ENCODE results near the gene ALOX15. TPM values are rescaled to one million over a fixed set of nuclear protein-coding genes. Genes with fewer than 3 reads are reported as not detected.

The ALOX15 gene
- total RNA-seq, 1 donor from 2014 or later, result not detected

DNA sequence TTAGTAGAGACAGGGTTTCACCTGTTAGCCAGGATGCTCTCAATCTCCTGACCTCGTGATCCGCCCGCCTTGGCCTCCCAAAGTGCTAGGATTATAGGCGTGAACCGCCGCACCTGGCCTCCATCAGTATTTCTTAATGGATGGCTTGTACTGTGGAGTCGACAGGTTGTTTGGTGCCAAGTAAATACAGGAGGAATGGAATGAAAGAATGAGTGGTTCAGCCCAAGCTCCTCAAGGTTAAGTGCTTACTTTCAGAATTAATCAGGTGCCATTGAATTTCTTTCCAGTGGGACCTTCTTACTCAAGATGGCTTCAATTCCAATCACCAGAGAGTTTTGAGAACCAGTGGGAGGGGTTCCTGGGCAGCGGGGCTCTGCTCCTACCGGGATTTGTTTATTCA, 25.0 kb downstream of the ALOX15 start:
- no peak overlapping the region for H3K27ac ChIP-seq
- DNase-seq (ENCODE audit: extremely low spot score in 2 of 2), result no peak
- H3K4me1 ChIP-seq, result no peaks in the 10 kb centered on the region
- H3K27me3 ChIP-seq, result no peaks in the 10 kb centered on the region
- no peaks in the 10 kb centered on the region for H3K9me3 ChIP-seq
- TF ChIP-seq CTCF (IDR thresholded peaks at IDR 0.05) (no peak), POLR2A (IDR thresholded peaks at IDR 0.05) (no peak), POLR2AphosphoS5 (IDR thresholded peaks at IDR 0.05; ENCODE audit: insufficient read depth in 1 of 2, low read depth in 1 of 2) (no peak)
- H3K36me3 ChIP-seq, result no peaks in the 10 kb centered on the region
- intact Hi-C loops (cut with DNase I), result no loop called here
- H3K4me3 ChIP-seq, result no peak overlapping the region

- H3K36me3 ChIP-seq, result no peaks in the 10 kb centered on the region
- no peak overlapping the region for H3K27ac ChIP-seq
- DNase-seq (ENCODE audit: extremely low spot score in 2 of 2), result no peak
- H3K4me1 ChIP-seq, result peaks cover 20% of the 10 kb centered on the region
- H3K27me3 ChIP-seq, result no peaks in the 10 kb centered on the region
- intact Hi-C loops (cut with DNase I), result no loop called here
- H3K9me3 ChIP-seq, result no peaks in the 10 kb centered on the region
- TF ChIP-seq POLR2AphosphoS5 (IDR thresholded peaks at IDR 0.05; ENCODE audit: insufficient read depth in 1 of 2, low read depth in 1 of 2) (no peak), POLR2A (IDR thresholded peaks at IDR 0.05) (no peak), CTCF (IDR thresholded peaks at IDR 0.05) (no peak)
- H3K4me3 ChIP-seq, result no peak overlapping the region
These were observed 30.8 kb downstream of the ALOX15 start for GRCh38 chr17:4610656-4611055.

DNA sequence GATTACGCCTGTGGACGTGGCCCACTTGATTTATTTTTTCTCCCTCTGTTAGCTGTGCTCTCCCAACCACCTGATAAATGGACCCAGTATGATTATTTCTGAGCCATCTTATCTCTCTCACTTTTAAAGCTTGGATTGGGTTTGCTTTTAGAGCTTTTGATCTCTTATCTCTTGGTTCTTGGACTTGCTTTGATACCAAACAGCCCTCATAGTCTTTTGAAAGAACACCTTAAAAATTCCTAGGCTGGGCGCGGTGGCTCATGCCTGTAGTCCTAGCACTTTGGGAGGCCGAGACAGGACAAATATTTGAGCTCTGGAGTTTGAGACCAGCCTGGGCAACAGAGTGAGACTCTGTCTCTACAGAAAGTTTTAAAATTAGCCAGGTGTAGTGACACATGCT, 31.3 kb downstream of the ALOX15 start:
- no peaks in the 10 kb centered on the region for H3K36me3 ChIP-seq
- TF ChIP-seq POLR2A (IDR thresholded peaks at IDR 0.05), result no peak
- no peak for TF ChIP-seq POLR2AphosphoS5 (IDR thresholded peaks at IDR 0.05; ENCODE audit: insufficient read depth in 1 of 2, low read depth in 1 of 2)
- TF ChIP-seq CTCF (IDR thresholded peaks at IDR 0.05), result no peak
- no peak overlapping the region for H3K4me3 ChIP-seq
- H3K9me3 ChIP-seq, result no peaks in the 10 kb centered on the region
- DNase-seq (ENCODE audit: extremely low spot score in 2 of 2), result no peak
- intact Hi-C loops (cut with DNase I), result no loop called here
- H3K4me1 ChIP-seq, result peaks cover 25% of the 10 kb centered on the region
- no peak overlapping the region for H3K27ac ChIP-seq
- no peaks in the 10 kb centered on the region for H3K27me3 ChIP-seq

- H3K4me3 ChIP-seq, result no peak overlapping the region
- no peak for DNase-seq (ENCODE audit: extremely low spot score in 2 of 2)
- intact Hi-C loops (cut with DNase I), result no loop called here
- H3K27ac ChIP-seq, result no peak overlapping the region
- no peaks in the 10 kb centered on the region for H3K36me3 ChIP-seq
- no peaks in the 10 kb centered on the region for H3K27me3 ChIP-seq
- TF ChIP-seq POLR2AphosphoS5 (IDR thresholded peaks at IDR 0.05; ENCODE audit: insufficient read depth in 1 of 2, low read depth in 1 of 2) (no peak), CTCF (IDR thresholded peaks at IDR 0.05) (no peak), POLR2A (IDR thresholded peaks at IDR 0.05) (no peak)
- H3K9me3 ChIP-seq, result no peaks in the 10 kb centered on the region
- peaks cover 26% of the 10 kb centered on the region for H3K4me1 ChIP-seq
These were observed 31.7 kb downstream of the ALOX15 start for GRCh38 chr17:4609761-4610160.

DNA sequence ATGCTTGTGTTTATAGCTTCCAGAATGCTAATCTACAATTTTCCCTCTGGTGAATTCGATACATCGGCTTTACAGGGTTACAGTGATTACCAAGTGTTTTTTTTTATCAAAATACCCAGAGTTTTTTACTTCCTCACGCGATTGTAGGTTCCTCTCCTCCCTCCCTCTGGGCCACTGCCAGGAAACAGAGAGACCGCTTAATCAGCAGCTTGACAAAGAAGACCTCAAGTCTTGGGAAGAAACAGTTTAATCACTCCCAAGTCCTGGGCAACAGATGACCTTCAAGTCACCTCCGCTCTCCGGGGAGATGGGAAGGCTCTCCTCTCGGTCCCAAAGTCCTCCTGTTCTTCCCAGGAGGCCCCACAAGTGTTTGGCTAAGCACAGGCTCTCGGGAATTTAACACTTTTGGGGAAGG, 33.7 kb downstream of the ALOX15 start:
- Histone ChIP-seq H3K36me3 (no peaks in the 10 kb centered on the region), H3K9me3 (no peaks in the 10 kb centered on the region), H3K4me3 (no peak overlapping the region), H3K27ac (peak overlapping the region; percentile 74), H3K27me3 (no peaks in the 10 kb centered on the region), H3K4me1 (peaks cover 35% of the 10 kb centered on the region)
- DNase-seq (ENCODE audit: extremely low spot score in 2 of 2), result no peak
- TF ChIP-seq CTCF (IDR thresholded peaks at IDR 0.05) (no peak), POLR2A (IDR thresholded peaks at IDR 0.05) (no peak), POLR2AphosphoS5 (IDR thresholded peaks at IDR 0.05; ENCODE audit: insufficient read depth in 1 of 2, low read depth in 1 of 2) (no peak)
- intact Hi-C loops (cut with DNase I), result no loop called here

Data from vagina (tissue), 2 donors.